ENCODE data around the gene LYVE1. TPM values are rescaled to one million over a fixed set of nuclear protein-coding genes. Genes with fewer than 3 reads are reported as not detected.

LYVE1 gene
- total RNA-seq, 1 donor from 2014 or later, result 62.0 TPM

DNA sequence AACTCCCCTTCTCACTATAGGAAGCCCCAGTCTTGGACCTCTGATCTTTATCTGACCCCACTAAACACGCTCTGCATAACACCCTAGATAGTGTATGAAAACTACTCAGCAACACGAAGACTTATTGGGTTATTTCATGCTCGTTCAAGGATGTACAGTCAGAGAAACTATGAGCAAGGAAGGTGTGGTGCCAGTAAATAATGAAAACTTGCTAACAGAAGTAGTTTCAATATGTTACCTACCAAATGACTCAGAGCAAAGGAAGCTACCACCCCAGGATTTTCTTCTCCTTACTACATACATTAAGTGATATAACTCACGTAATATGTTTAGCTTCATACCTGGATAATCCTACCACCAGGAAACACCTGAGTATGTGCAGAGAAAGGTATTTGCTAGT lies 25.9 kb upstream of the LYVE1 start:
- no peak for DNase-seq (ENCODE audit: low read depth in 2 of 2)

DNA sequence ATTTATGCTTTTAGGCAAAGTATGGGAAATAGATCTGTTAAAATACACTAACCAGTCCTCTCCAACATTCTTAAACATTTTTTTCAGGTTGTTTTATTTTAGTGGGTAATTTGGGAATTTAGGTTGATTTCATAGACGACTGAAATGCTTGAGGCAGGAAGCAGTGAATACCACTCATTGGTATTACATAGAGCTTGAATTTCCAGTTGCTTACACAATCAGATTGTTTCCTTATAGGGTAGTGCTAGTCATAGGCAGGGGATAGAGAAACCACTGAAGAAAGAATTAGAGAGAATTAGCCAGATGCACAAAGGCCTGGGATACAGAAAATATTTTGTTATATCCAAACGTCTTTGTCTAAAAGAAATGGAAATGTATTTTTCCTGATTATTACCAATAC lies 23.9 kb upstream of the LYVE1 start:
- DNase-seq (ENCODE audit: low read depth in 2 of 2), result peak; percentile 65 to 66

DNA sequence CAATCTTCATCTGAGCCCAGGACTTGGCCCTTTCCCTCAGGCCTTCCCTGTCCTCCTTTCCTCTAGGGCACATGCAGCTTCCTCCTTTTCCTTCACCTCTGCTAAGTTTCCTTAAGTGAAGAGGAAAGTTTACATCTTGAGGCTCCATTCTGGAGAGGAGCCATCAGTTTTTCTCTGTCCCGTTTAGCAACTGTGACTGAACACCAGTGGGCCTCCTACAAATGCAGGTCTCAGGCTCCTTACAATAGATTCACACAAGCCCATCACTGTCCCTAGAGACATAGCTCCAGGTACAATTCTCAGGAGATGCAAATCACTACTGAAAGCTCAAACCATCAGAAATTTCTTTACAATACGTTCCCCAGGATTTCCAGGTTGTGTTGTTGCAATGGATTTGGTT lies 23.3 kb upstream of the LYVE1 start:
- no peak for DNase-seq (ENCODE audit: low read depth in 2 of 2)

DNA sequence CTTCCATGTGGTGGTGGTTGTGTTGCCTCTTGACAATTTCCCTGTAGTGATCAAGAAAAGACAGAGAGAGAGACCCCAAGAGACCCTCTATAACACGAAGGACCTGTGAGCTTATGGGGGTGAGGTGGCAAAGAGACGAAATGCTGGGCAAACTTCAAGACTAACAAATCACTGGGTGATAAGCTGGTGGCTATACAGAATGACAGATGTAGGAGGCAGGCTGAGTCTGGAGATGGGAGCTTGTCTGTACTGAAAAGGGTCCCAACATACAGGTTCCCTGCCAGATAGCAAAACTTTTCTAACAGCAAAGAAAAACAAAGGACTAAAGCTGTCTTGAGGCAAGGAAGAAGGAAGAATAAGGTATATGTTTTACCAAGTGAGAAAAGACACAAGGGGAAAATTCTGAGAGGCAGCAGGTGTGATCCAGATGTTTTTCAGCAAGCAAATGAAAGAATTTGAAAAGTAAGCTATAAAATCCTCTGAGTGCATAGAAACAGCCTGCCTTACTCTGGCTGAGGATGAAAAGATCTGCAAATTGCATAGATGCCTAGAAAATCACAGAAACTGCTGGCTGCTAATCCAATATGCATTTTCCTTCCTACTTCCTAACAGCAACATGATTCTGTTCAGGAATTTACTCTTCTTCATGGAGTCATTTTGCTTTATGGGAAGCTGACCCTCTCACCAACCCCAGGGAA lies 21.9 kb upstream of the LYVE1 start:
- DNase-seq (ENCODE audit: low read depth in 2 of 2), result no peak

DNA sequence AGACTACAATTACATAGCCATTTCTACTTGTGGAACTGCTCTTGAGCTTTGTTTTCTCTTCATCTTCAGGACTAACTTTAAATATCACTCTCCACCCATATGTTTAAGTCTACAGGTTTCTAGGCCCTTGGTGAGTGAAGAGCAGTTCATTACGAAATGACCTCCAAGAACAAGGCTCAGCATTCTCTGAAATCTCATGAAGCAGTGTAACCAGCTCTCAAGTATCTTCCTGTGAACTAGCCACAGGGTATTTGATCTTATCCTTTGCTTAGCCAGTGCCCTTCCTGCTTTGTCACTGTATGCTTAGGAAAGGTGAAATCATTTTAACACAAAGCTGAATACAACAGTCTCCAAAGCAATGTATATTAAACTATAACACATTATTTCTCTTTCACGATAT lies 20.4 kb upstream of the LYVE1 start:
- no peak for DNase-seq (ENCODE audit: low read depth in 2 of 2)

DNA sequence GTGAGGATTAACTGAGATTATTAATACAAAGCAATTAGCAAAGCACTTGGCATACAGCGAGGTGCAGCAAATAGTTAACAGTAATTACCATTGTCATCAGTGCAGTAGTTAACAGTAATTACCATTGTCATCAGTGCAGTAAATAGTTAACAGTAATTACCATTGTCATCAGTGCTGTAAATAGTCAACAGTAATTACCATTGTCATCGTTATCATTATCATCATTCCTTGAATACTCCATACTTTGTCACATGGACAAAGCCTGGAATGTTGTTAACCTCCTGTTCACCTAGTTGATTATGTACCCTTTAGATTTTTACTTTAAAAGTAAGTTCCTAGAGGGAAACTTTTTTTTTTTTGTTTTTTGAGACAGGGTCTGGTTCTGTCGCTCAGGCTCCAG lies 19.5 kb upstream of the LYVE1 start:
- DNase-seq (ENCODE audit: low read depth in 2 of 2), result no peak

DNA sequence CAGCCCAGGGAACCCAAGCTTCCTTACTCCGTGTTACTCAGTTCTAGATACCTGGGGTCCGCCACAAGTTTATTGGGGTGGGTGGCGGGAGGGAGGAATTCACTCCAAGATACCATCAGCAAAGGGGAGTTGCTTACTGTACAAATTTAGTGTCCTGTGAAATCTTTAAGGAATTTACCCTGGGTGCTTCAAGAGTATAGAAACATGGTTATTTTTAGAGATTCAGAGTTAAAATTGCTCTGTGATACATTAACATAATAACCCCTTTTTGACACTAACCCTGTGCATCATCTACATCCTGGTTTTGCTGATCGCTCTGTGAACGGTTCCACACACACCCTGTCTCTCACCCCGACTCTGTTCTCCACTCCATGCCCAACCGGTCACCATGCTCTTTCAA lies 18.9 kb upstream of the LYVE1 start:
- no peak for DNase-seq (ENCODE audit: low read depth in 2 of 2)

DNA sequence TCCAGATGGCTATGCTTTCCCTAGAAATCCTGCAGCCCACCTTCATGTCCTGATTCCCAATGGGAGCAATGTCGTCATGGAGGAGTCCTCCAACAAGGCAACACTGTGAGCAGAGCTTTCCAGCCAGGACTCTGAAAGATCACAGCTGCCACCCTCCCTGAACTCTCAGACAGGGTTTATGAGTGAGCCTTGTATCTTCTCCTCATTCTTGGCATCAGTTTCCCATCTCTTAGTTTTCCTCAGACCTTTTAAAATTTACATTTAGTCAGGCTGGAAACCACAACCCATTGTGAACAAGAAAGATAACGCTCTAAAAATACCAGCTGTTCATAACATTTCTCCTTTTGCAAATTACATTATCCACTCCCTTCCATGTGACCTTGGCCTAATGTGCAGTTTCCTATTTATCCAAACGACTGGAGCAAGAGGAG lies 15.6 kb upstream of the LYVE1 start:
- DNase-seq (ENCODE audit: low read depth in 2 of 2), result peak; percentile 73 to 86

DNA sequence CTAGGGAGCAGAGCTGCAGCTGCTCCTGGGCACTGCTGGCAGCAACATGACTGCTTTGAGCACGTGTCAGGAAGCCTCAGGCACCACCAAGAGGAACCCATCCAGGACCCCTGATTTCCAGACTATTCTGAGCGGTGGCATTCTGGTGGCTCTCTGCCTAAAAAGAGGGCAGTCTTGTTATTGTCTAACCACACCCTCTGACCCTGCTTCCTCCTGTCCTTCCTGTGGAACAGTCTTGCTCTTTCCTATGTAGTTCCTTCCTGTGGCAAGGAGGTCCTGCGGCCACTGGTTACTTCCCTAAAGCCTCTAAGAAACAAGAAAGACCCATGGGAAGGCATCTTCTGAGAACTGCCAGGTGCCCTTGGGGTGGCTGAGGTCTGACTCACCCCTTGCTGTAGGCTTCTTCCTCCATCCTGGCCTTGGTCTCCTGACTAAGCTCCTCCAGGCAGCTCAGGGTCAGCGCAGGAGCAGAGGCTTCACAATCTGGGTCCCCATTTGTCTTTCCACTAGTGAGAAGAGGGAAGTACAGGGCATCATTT lies 13.1 kb upstream of the LYVE1 start:
- DNase-seq (ENCODE audit: low read depth in 2 of 2), result peak in 1 of 2 donors; percentile 60

DNA sequence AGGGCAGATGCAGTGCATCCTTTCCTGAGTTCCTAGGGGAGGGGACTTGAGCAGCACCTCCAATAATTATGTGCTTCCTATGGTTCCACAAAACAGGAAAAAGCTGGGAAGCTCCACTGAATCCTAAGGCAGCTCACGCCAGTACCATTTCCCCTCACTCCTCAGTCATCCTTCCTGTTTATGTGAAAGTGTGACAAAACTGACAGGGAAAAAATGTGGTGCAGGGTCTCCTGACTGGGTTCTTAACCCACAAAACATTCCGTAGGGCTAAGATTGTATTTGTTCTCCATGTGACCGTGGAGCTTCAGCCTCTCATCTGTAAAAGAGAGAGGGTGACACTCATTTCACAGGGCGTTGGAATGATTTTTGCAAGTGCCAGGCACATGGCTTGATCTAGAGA lies 12.2 kb upstream of the LYVE1 start:
- DNase-seq (ENCODE audit: low read depth in 2 of 2), result peak; percentile 94

DNA sequence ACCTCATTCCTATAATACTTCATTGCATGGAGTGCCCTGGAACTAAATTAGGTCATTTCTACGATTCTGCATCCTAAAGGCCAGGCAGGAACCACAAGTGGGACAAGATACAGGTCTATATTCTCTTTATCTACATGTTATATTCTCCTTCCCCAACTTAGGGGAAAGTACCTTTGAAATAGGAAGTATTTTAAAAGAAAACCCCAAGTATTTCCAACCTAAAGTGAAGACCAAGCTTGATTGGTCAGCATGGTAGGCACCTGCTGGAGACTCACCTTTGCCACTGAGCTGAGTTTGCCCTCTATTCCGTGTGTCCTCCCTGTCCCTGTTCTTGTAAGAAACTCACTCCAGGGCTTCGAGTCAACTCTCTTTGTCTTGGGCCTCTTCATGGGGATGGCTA lies 11.2 kb upstream of the LYVE1 start:
- no peak for DNase-seq (ENCODE audit: low read depth in 2 of 2)

DNA sequence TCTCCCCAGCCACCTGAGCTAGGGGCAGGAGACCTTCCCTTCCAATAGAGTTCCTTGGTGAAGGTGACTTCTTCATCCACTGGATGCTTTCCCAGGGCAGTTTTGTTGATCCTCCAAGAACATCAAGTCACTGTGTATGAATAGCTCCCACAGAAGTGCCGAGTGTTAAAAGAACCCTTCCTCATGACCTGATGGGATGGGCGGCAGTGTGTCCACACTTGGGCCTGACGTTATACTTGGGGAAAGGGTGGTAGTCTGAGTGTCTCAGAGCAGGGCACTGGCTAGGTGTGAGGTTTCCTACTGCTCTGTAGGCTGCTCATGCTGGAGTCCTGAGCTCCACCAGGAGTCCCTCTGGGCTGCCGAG lies 7.6 kb upstream of the LYVE1 start:
- no peak for DNase-seq (ENCODE audit: low read depth in 2 of 2)

DNA sequence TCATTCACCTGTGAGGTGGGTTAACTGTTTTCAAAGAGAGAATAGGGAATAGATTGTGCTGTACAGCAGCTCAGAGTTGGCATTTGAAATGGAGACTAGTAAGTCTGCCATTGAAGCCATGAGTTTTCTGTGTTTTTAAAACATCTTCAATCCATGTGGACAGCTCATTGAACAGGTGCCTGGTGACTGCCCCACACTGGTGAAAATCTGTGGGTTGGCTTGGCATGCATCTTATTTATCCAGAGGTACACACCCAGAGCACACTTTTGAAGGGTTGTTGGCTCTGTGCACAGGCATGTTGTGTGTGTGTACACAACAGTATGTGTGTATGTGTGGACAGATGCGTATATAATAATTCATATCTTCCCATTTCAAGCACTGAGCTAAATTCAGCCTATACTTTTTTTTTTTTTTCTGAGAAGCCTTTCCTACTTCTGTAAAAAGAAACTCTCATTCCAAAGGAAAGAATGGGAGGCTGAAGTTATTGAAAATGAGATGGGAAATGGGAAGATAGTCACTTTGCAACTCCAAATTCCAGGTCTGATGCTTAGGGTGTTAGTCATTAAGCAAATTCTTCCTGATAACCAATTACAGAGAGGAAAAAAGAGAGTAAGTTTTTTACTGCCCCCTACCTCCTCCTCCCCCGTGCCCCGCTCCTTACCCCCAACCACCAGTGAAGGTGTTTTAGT lies 7.0 kb upstream of the LYVE1 start:
- DNase-seq (ENCODE audit: low read depth in 2 of 2), result no peak

DNA sequence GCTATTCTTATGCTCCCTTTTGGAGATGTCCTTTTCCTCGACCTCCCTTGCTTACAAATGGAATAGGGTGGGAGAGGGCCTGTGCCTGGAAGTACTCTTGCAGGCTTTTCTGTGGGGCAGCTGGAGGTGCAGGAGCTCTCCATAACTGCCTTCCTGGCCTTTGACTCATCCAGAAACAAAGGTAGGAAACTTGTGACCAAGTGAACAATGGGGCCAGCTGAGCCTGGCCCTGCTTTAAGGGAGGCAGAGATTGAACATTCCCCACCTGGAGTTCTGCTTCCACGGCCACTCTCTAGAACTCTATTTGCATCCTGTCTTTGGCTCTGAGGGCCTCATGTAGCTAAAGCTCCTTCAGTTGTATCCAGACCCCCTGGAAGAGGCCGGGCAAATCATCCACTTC lies 5.1 kb upstream of the LYVE1 start:
- DNase-seq (ENCODE audit: low read depth in 2 of 2), result peak in 1 of 2 donors; percentile 81

DNA sequence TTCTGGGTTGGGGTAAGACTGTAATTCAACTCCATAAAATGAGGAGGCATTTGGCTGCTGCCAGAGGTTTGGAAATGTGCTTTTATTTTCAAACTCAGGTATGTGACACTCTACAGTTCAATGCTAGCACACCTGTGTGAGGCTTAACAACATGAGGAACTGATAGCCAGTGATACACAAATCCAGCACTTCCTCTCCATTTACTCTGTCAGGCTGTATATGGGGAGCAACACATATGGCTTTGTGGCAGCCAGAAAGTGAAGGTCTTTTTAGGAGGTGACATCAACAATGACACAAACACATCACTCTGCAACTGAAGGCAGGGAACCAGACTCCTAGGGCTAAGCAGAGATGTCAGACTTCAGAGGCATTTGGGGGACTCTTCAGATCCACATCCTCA lies 4.6 kb upstream of the LYVE1 start:
- DNase-seq (ENCODE audit: low read depth in 2 of 2), result no peak

DNA sequence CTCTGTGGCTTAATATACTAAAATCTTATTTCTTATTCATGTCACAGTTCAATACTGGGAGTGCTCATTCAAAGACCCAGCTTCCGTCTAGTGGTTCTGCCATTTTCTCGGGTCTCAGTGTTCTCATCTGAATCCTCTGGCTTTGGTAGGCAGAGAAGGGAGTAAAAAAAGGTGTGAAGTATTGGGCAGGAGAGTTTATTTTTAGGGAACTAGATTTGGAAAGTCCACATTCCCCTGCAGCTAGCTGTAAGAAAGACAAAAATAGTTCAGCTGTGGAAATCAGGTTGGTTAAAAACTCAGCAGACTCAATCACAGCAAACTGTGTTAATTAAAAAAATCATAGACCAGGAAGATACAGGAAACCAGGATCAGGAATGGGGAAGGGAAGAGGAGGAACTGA lies 4.1 kb upstream of the LYVE1 start:
- no peak for DNase-seq (ENCODE audit: low read depth in 2 of 2)

DNA sequence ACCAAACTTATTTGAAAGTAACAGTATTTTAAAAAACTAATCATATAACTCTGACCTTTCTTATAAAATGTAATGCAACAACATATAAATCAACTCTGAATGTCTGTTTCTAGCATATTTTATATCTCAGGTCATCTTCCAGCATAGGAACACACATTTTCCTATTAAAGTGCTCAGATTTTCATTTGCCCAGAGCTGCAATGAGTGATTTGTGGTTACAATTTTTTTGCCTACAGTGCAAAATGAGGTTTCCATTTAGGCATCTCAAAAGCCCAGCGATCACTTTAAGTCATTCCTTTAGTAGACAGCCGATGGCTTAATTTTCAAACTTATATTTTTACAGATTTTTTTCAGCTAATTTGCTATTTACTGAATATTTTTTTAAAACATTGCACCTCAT lies 1.0 kb downstream of the LYVE1 start:
- DNase-seq (ENCODE audit: low read depth in 2 of 2), result no peak

DNA sequence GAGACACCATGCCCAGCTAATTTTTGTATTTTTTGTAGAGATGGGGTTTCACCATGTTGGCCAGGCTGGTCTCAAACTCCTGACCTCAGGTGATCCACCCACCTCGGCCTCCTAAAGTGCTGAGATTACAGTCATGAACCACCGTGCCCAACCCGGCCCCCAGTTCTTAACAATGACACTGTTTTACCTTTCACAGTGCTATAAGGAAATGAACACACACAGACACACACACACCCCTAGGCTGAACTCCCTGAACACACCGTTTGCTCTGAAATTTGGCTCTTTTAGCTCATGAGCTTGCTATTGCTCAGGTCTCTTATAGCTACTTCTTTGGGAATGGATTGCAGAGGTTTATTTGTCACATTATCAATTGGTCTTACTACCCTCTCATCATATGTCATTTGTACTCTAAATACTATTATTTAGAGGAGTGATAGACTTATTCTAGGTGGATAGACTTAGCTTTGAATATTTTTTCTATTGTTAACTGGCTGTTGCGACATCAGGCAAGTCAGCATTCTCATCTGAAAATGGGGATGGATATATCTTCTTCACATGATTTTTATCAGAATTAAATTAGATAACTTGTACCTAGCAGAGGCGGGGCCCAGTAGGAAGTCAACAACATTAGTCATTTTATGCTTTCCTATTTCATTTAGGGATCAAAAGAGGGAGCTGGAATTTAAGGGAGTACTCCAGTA lies 2.1 kb downstream of the LYVE1 start:
- DNase-seq (ENCODE audit: low read depth in 2 of 2), result no peak

DNA sequence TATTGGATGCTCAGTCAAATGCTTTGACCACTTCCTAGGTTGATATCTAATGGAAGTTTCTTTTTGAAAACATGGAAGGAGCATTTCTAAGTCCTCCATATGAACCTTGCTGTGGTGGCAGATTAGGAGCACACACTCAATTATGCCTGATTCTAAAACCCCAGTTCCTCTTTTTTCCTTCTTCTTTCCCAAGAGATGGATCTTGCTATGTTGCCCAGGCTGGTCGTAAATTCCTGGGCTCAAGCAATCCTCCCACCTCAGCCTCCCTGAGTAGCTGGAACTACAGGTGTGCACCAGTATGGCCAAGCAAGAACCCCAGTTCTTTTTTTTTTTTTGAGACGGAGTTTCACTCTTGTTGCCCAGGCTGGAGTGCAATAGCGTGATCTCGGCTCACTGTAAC lies 3.0 kb downstream of the LYVE1 start:
- no peak for DNase-seq (ENCODE audit: low read depth in 2 of 2)

DNA sequence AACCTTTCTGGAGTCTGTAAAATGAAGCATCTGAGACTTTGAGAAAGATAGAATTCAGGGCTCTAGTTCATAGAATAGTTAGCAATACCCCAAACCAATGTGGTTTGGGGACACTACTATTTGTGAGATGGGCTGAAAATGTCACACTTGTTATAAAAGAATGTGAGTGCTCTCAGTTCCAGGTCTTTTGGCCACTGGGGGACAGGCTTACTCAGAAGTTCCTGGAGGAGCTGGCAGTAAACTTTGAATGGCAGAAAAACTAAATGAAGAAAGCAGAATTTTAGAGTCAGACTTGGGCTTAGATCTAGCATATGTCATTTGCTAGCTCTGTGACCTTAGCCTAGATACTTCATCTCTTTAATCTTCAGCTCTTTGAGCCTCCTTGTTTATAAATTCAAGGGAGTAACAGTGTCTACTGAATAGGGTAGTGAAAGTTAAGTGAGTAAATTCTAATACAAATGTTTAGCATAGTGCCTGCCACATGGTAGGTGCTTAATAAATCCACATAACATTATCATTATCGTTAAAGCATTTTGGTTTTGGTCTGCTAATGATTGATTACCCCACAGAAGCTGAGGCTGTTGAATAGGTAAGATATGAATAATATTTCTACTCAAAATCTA lies 3.7 kb downstream of the LYVE1 start:
- DNase-seq (ENCODE audit: low read depth in 2 of 2), result peak in 1 of 2 donors; percentile 56

DNA sequence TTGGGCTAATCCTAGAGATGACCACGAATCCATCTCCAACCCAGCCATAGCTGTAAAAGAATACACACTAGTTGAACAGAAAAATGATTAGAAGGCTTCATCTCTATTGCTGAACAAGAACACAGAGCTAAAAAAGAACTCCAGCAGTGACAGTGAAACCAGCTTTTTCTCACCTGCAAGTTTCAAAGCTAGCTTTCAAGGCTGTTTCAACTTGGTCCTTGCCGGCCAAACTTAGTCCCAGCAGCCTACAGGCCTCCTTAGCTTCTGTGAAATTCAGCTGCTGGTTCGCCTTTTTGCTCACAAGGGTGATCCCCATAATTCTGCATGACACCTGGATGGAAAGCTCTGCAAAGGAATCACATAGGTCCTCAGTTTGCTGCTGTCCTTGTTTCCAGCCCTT lies 4.4 kb downstream of the LYVE1 start:
- DNase-seq (ENCODE audit: low read depth in 2 of 2), result no peak

DNA sequence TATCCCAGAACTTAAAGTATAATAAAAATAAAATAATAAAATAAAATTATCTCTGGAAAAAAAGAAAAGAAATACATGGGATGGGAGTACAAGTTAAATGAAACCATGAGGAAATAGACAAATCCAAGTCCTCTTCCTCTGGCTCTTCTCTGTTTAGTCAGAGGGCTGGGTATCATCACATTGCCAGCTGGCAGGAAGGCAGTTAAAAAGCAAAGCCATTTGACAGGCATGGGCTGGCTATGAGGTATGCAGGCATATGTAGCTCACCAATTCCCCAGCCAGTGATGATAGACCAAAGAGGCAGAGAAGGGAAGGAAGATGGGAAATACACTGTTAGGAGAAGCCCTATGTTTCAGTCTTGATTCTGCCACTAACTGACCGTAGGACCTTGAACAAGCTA lies 6.5 kb downstream of the LYVE1 start:
- DNase-seq (ENCODE audit: low read depth in 2 of 2), result no peak

All from dermis microvascular lymphatic vessel endothelial cell (primary cell).